IMR-90 (cell line): ENCODE measurements around the gene IL20. TPM values are rescaled to one million over a fixed set of nuclear protein-coding genes. Genes with fewer than 3 reads are reported as not detected.

Source experiments
- ATAC-seq: fragments of 200-7000 bp; cut with Tn5 transposase; 2 replicates; pipeline ENCODE4 v1.9.1; 2020; ENCODE audit warnings: low read depth, mild to moderate bottlenecking, moderate library complexity
- BruUV-seq: library from RNA; stranded (reverse); fragments of 400-500 nt; replicated peaks from 2 replicates; lab custom pipeline; 2021; lab: Mats Ljungman, UMichigan
- CTCF ChIA-PET: fragments of 300-600 bp; formaldehyde crosslinking; extraction: SDS; loops from one replicate; lab custom pipeline; 2021; ENCODE audit warnings: antibody characterized with exemption; lab: Yijun Ruan, JAX
- POLR2A ChIA-PET: fragments of 300-600 bp; sonication (Branson Sonifier 250); formaldehyde crosslinking; loops from one replicate; lab custom pipeline; 2022; ENCODE audit warnings: antibody characterized with exemption; ENCODE audit not compliant: unreplicated experiment; lab: Charles Lee
- DNase-seq: peaks from one replicate; pipeline ENCODE4 v3.0.0; 2013
- H2AFZ ChIP-seq: replicated peaks from 2 replicates; pipeline ENCODE3; 2013; ENCODE audit warnings: low read length, mild to moderate bottlenecking; ENCODE audit not compliant: poor library complexity
- H2AK5ac ChIP-seq: 2 replicates; pipeline ENCODE4 v1.6.1; 2013; ENCODE audit warnings: low read depth, low read length, inconsistent platforms
- H2AK9ac ChIP-seq: replicated peaks from 2 replicates; pipeline ENCODE3; 2013; ENCODE audit warnings: mild to moderate bottlenecking, low read depth, low read length, moderate library complexity; ENCODE audit not compliant: poor library complexity
- H2BK120ac ChIP-seq: 2 replicates; pipeline ENCODE4 v1.6.1; 2013; ENCODE audit warnings: low read depth, low read length, inconsistent platforms
- H2BK15ac ChIP-seq: 3 replicates; pipeline ENCODE4 v1.6.1; 2013; ENCODE audit warnings: low read depth, low read length, inconsistent platforms
- H2BK20ac ChIP-seq: 2 replicates; pipeline ENCODE4 v1.6.1; 2013; ENCODE audit warnings: low read depth, mild to moderate bottlenecking, inconsistent platforms, low read length, moderate library complexity
- H2BK5ac ChIP-seq: 2 replicates; pipeline ENCODE4 v1.6.1; 2013; ENCODE audit warnings: mild to moderate bottlenecking, low read depth, low read length, inconsistent platforms; ENCODE audit not compliant: poor library complexity, severe bottlenecking
- H3K14ac ChIP-seq: replicated peaks from 2 replicates; pipeline ENCODE4 v1.6.1; 2013; ENCODE audit warnings: low read depth, low read length, inconsistent platforms
- H3K18ac ChIP-seq: 2 replicates; pipeline ENCODE4 v1.6.1; 2013; ENCODE audit warnings: low read depth, low read length, control low read depth
- H3K23ac ChIP-seq: 2 replicates; pipeline ENCODE4 v1.6.1; 2013; ENCODE audit warnings: low read depth, low read length, inconsistent platforms
- H3K27ac ChIP-seq: 2 replicates; pipeline ENCODE4 v1.5.1; 2013; ENCODE audit warnings: mild to moderate bottlenecking, control low read depth, low read length; ENCODE audit not compliant: insufficient read depth
- H3K27me3 ChIP-seq: 2 replicates; pipeline ENCODE4 v1.6.1; 2013; ENCODE audit warnings: low read length; ENCODE audit not compliant: control insufficient read depth, insufficient read depth
- H3K36me3 ChIP-seq: 2 replicates; pipeline ENCODE4 v1.6.1; 2013; ENCODE audit warnings: low read length, mixed read lengths; ENCODE audit not compliant: control insufficient read depth, insufficient read depth
- H3K4ac ChIP-seq: 2 replicates; pipeline ENCODE4 v1.6.1; 2013; ENCODE audit warnings: low read depth, low read length, inconsistent platforms
- H3K4me1 ChIP-seq: 2 replicates; pipeline ENCODE4 v1.6.1; 2013; ENCODE audit warnings: low read length, mixed read lengths; ENCODE audit not compliant: control insufficient read depth, insufficient read depth
- H3K4me2 ChIP-seq: 2 replicates; pipeline ENCODE4 v1.6.1; 2013; ENCODE audit warnings: low read depth, mild to moderate bottlenecking, control low read depth, low read length, moderate library complexity
- H3K4me3 ChIP-seq: 2 replicates; pipeline ENCODE4 v1.5.1; 2013; ENCODE audit warnings: low read depth, mild to moderate bottlenecking, control low read depth, low read length, moderate library complexity; ENCODE audit not compliant: insufficient read depth
- H3K56ac ChIP-seq: 2 replicates; pipeline ENCODE4 v1.6.1; 2013; ENCODE audit warnings: low read length, inconsistent platforms; ENCODE audit not compliant: insufficient read depth; ENCODE audit errors: extremely low read depth
- H3K79me1 ChIP-seq, 2 experiments: 2 replicates each; pipeline ENCODE4 v1.6.1; 2013; ENCODE audit warnings: low read length in 2 of 2, inconsistent platforms in 1 of 2, low read depth in 1 of 2
- H3K9ac ChIP-seq: 2 replicates; pipeline ENCODE4 v1.6.1; 2013; ENCODE audit warnings: low read depth, low read length, control low read depth
- H3K9me1 ChIP-seq: 2 replicates; pipeline ENCODE4 v1.6.1; 2013; ENCODE audit warnings: low read length, inconsistent platforms; ENCODE audit not compliant: insufficient read depth
- H3K9me3 ChIP-seq: 2 replicates; pipeline ENCODE4 v1.6.1; 2013; ENCODE audit warnings: low read length; ENCODE audit not compliant: control insufficient read depth, insufficient read depth
- H4K20me1 ChIP-seq: 2 replicates; pipeline ENCODE4 v1.6.1; 2013; ENCODE audit warnings: low read length, inconsistent platforms; ENCODE audit not compliant: insufficient read depth
- H4K5ac ChIP-seq: 2 replicates; pipeline ENCODE4 v1.6.1; 2013; ENCODE audit warnings: mild to moderate bottlenecking, low read depth, low read length, control low read depth
- H4K8ac ChIP-seq, 2 experiments: 2 replicates each; pipeline ENCODE4 v1.6.1; 2013; ENCODE audit warnings: low read depth in 2 of 2, low read length in 2 of 2, control low read depth in 1 of 2, inconsistent platforms in 1 of 2
- H4K91ac ChIP-seq: 2 replicates; pipeline ENCODE4 v1.6.1; 2013; ENCODE audit warnings: low read depth, low read length, inconsistent platforms; ENCODE audit not compliant: insufficient read depth
- BHLHE40 ChIP-seq: fragments of 150-350 bp; IDR thresholded peaks from 2 replicates; pipeline ENCODE4 v1.6.1; 2016; ENCODE audit warnings: mild to moderate bottlenecking, low read depth, low read length
- CEBPB ChIP-seq: IDR thresholded peaks from 2 replicates; pipeline ENCODE4 v1.6.1; 2012; ENCODE audit warnings: low read depth, low read length, improper control_type of control experiment
- CHD1 ChIP-seq: IDR thresholded peaks from 2 replicates; pipeline ENCODE4 v1.6.1; 2012; ENCODE audit warnings: low read depth, low read length, improper control_type of control experiment
- ELK1 ChIP-seq: fragments of 150-350 bp; IDR thresholded peaks from 2 replicates; pipeline ENCODE4 v1.6.1; 2016; ENCODE audit warnings: low read depth, mild to moderate bottlenecking, low read length, moderate library complexity, borderline replicate concordance
- FOS ChIP-seq: fragments of 150-350 bp; IDR thresholded peaks from 2 replicates; pipeline ENCODE4 v1.6.1; 2016; ENCODE audit warnings: low read depth, low read length
- MAZ ChIP-seq: IDR thresholded peaks from 2 replicates; pipeline ENCODE4 v1.6.1; 2012; ENCODE audit warnings: low read depth, mild to moderate bottlenecking, low read length, improper control_type of control experiment, moderate library complexity, borderline replicate concordance
- RAD21 ChIP-seq: IDR thresholded peaks from 2 replicates; pipeline ENCODE4 v1.6.1; 2012; ENCODE audit warnings: low read length, improper control_type of control experiment
- USF2 ChIP-seq: fragments of 150-350 bp; IDR thresholded peaks from 2 replicates; pipeline ENCODE4 v1.6.1; 2017; ENCODE audit warnings: mild to moderate bottlenecking, antibody characterized with exemption, low read length, low read depth
- WGBS, 2 experiments: methylation state at CpG; one replicate each; pipeline versions ENCODE4 v1.1.5 to v1.1.7; 2013; ENCODE audit warnings: missing lambda C conversion rate in 2 of 2; ENCODE audit not compliant: insufficient read length in 1 of 2; ENCODE audit errors: extremely low coverage in 2 of 2; 5-methylcytosine and 5-hydroxymethylcytosine counted together
- dilution Hi-C: fragments of 300-500 bp; cut with HindIII; formaldehyde crosslinking; loops from one replicate; pipeline ENCODE4 v1.14.3; 2018; ENCODE audit warnings: low sequenced_read_pairs; ENCODE audit not compliant: unreplicated experiment
- in situ Hi-C: fragments of 300-500 bp; cut with MboI; formaldehyde crosslinking; loops from 3 replicates; pipeline ENCODE4 v1.14.3; 2019; ENCODE audit warnings: low sequenced_read_pairs, inconsistent platforms, mixed read lengths
- intact Hi-C: fragments of 100-400 bp; cut with micrococcal nuclease; formaldehyde crosslinking; loops from 2 replicates; pipeline ENCODE4 v1.10.0; 2022
- polyA plus RNA-seq, 3 experiments: library from polyadenylated mRNA; depleted of rRNA; stranded (reverse); fragments of >200 nt; gene quantifications; 2 replicates each; pipeline ENCODE4 v1.2.3, GENCODE V29; 2012; ENCODE audit warnings: low replicate concordance in 1 of 3
- total RNA-seq: library from RNA; depleted of rRNA; stranded (reverse); fragments of >200 nt; gene quantifications from 2 replicates; pipeline ENCODE4 v1.2.3, GENCODE V29; 2012

The IL20 gene
- total and polyA plus RNA-seq, 2 of the 4 experiments (the other 2 are of a cell fraction): not detected

DNA sequence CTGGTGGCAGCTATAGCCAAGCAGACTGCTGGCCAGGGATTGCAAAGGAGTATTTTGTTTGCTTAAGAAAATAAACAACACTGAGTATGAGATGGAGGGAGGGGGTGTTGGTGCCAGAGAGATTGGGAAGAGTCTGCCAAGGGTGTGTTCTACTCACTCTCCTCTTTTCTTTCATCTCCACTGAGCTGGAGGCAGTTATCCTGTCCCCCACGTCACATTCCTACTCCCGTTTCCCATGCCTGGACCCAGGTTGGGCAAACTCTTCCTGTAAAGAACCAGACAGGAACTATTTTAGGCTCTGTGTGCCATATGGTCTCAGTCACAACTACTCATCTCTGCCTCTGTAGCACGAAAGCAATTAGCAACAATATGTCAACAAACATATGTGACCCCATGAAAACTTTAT is 30.4 kb downstream of the IL20 start:
- peak overlapping the region; percentile 36 for H2AFZ ChIP-seq
- H4K20me1 ChIP-seq: no peaks in the 10 kb centered on the region
- dilution Hi-C loops: no loop called here
- ATAC-seq (peak; percentile 40), DNase-seq (peak; percentile 68)
- no peak overlapping the region for H3K4me3 ChIP-seq
- peaks cover 0 to 23% of the 10 kb centered on the region in 2 experiments; a peak in 1 of 4 replicates for H3K79me1 ChIP-seq
- H3K9me3 ChIP-seq: no peaks in the 10 kb centered on the region
- WGBS, 2 experiments: 20% methylated on average over 1 of the region's 3 CpGs; no CpG with 5 or more reads in 1 of the 2 experiments
- TF ChIP-seq RAD21 (no peak), ELK1 (no peak), MAZ (0 out of 2 replicates have a peak, but pooled peaks have one; percentile 44), FOS (0 out of 2 replicates have a peak, but pooled peaks have one; percentile 14), BHLHE40 (peak; percentile 3; the same call in 1 of the 2 replicates), CHD1 (no peak), USF2 (no peak), CEBPB (peak; percentile 59)
- H3K18ac ChIP-seq: peak overlapping the region; percentile 22
- H2BK20ac ChIP-seq: peak overlapping the region; percentile 40
- H2AK9ac ChIP-seq: peak overlapping the region; percentile 65
- BruUV-seq: no TSS peak
- intact Hi-C loops: no loop called here
- H3K23ac ChIP-seq: peak overlapping the region; percentile 21; the same call in 1 of the 2 replicates
- H2BK120ac ChIP-seq: peak overlapping the region; percentile 88
- no peak overlapping the region for H3K9ac ChIP-seq
- H4K91ac ChIP-seq: peak overlapping the region; percentile 82
- no peaks in the 10 kb centered on the region for H3K27me3 ChIP-seq
- peak overlapping the region; percentile 95; the same call in 2 of the 3 replicates for H2BK15ac ChIP-seq
- H3K14ac ChIP-seq: peak overlapping the region; percentile 81; the same call in 1 of the 2 replicates
- H4K8ac ChIP-seq: peak overlapping the region; percentile 20 to 88; a peak in 3 of 4 replicates
- no peak overlapping the region for H3K56ac ChIP-seq
- no peaks in the 10 kb centered on the region for H3K36me3 ChIP-seq
- peaks cover 39% of the 10 kb centered on the region for H3K9me1 ChIP-seq
- H4K5ac ChIP-seq: peak overlapping the region; percentile 41
- POLR2A ChIA-PET: interaction anchor here (0.8 kb wide), 1 partner anchor 13 kb away, joined by 3 read pairs; no protein-coding TSS in a partner anchor
- in situ Hi-C loops: no loop called here
- CTCF ChIA-PET: interaction anchor here (0.6 to 1.5 kb wide), 3 partner anchors 16 to 86 kb away, joined by 3 to 4 read pairs (median 4); no protein-coding TSS in a partner anchor
- peak overlapping the region; percentile 20; the same call in 1 of the 2 replicates for H3K27ac ChIP-seq
- H2AK5ac ChIP-seq: peak overlapping the region; percentile 97
- H3K4me2 ChIP-seq: peak overlapping the region; percentile 24
- H3K4me1 ChIP-seq: peaks cover 38% of the 10 kb centered on the region
- H3K4ac ChIP-seq: peak overlapping the region; percentile 89
- peak overlapping the region; percentile 75 for H2BK5ac ChIP-seq
